Measurements from ENCODE around the gene ATRNL1.

DNA sequence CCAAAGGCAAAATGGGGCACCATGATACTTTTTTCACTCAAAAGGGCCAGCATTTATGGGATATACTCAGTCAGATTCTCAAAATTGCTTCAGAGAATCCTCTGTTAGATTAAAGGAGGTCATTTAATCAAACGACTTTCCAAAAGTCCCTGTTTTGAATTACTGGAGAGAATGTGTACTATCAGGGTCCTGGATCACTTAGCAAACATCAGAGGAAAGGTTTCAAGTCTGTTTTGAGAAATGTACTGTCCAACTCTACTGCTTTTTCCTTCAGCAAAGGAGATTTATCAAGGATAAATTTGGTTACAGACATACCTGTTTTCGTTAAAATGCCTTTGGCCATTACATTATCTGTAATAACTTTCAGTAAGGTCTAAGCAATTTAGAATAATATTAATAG lies 838.9 kb downstream of the ATRNL1 start:
- TF ChIP-seq, protein P1, sequence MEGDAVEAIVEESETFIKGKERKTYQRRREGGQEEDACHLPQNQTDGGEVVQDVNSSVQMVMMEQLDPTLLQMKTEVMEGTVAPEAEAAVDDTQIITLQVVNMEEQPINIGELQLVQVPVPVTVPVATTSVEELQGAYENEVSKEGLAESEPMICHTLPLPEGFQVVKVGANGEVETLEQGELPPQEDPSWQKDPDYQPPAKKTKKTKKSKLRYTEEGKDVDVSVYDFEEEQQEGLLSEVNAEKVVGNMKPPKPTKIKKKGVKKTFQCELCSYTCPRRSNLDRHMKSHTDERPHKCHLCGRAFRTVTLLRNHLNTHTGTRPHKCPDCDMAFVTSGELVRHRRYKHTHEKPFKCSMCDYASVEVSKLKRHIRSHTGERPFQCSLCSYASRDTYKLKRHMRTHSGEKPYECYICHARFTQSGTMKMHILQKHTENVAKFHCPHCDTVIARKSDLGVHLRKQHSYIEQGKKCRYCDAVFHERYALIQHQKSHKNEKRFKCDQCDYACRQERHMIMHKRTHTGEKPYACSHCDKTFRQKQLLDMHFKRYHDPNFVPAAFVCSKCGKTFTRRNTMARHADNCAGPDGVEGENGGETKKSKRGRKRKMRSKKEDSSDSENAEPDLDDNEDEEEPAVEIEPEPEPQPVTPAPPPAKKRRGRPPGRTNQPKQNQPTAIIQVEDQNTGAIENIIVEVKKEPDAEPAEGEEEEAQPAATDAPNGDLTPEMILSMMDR (IDR thresholded peaks at IDR 0.05) = no peak
- TF ChIP-seq, protein P2, sequence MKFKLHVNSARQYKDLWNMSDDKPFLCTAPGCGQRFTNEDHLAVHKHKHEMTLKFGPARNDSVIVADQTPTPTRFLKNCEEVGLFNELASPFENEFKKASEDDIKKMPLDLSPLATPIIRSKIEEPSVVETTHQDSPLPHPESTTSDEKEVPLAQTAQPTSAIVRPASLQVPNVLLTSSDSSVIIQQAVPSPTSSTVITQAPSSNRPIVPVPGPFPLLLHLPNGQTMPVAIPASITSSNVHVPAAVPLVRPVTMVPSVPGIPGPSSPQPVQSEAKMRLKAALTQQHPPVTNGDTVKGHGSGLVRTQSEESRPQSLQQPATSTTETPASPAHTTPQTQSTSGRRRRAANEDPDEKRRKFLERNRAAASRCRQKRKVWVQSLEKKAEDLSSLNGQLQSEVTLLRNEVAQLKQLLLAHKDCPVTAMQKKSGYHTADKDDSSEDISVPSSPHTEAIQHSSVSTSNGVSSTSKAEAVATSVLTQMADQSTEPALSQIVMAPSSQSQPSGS (CRISPR knock-in tag; IDR thresholded peaks at IDR 0.05; ENCODE audit: borderline replicate concordance, low read depth) = no peak
- TF ChIP-seq TEAD4 (CRISPR knock-in tag; IDR thresholded peaks at IDR 0.05) (no peak), FOXK1 (CRISPR knock-in tag; IDR thresholded peaks at IDR 0.05) (no peak), ZNF232 (CRISPR knock-in tag; IDR thresholded peaks at IDR 0.05) (no peak), TCF7 (CRISPR knock-in tag; IDR thresholded peaks at IDR 0.05; ENCODE audit: low read depth) (no peak), ESRRA (CRISPR knock-in tag; IDR thresholded peaks at IDR 0.05; ENCODE audit: borderline replicate concordance) (no peak), ZNF396 (CRISPR knock-in tag; IDR thresholded peaks at IDR 0.05; ENCODE audit: borderline replicate concordance) (no peak), SP1 (CRISPR knock-in tag; conservative IDR thresholded peaks at IDR 0.05) (no peak), ATF1 (CRISPR knock-in tag; IDR thresholded peaks at IDR 0.05) (no peak), ELF4 (CRISPR knock-in tag; IDR thresholded peaks at IDR 0.05; ENCODE audit: low read depth) (no peak), ZBTB21 (CRISPR knock-in tag; IDR thresholded peaks at IDR 0.05; ENCODE audit: borderline replicate concordance) (no peak)
- TF ChIP-seq, protein P3, sequence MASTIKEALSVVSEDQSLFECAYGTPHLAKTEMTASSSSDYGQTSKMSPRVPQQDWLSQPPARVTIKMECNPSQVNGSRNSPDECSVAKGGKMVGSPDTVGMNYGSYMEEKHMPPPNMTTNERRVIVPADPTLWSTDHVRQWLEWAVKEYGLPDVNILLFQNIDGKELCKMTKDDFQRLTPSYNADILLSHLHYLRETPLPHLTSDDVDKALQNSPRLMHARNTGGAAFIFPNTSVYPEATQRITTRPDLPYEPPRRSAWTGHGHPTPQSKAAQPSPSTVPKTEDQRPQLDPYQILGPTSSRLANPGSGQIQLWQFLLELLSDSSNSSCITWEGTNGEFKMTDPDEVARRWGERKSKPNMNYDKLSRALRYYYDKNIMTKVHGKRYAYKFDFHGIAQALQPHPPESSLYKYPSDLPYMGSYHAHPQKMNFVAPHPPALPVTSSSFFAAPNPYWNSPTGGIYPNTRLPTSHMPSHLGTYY (CRISPR knock-in tag; IDR thresholded peaks at IDR 0.05) = no peak
- TF ChIP-seq, protein P4, sequence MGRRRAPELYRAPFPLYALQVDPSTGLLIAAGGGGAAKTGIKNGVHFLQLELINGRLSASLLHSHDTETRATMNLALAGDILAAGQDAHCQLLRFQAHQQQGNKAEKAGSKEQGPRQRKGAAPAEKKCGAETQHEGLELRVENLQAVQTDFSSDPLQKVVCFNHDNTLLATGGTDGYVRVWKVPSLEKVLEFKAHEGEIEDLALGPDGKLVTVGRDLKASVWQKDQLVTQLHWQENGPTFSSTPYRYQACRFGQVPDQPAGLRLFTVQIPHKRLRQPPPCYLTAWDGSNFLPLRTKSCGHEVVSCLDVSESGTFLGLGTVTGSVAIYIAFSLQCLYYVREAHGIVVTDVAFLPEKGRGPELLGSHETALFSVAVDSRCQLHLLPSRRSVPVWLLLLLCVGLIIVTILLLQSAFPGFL (CRISPR knock-in tag; IDR thresholded peaks at IDR 0.05; ENCODE audit: borderline replicate concordance) = no peak
